HepG2 (cell line): ENCODE measurements around the gene CXCR5. TPM values are rescaled to one million over a fixed set of nuclear protein-coding genes. Genes with fewer than 3 reads are reported as not detected.

Experiments
- CEBPG ChIP-seq: IDR thresholded peaks from 2 replicates; pipeline ENCODE4 v1.6.1; 2016
- HOXD1 ChIP-seq: sonication (generic); formaldehyde crosslinking; IDR thresholded peaks from 2 replicates; pipeline ENCODE4 v1.5.0; 2020; ENCODE audit warnings: missing genetic modification reagents
- KDM4B ChIP-seq: sonication (generic); formaldehyde crosslinking; IDR thresholded peaks from 2 replicates; pipeline ENCODE4 v1.4.0; 2020; ENCODE audit warnings: missing genetic modification reagents
- MATR3 ChIP-seq: sonication (generic); formaldehyde crosslinking; IDR thresholded peaks from 2 replicates; pipeline ENCODE4 v1.4.0; 2020; ENCODE audit warnings: missing genetic modification reagents
- MTA3 ChIP-seq: sonication (generic); formaldehyde crosslinking; IDR thresholded peaks from 2 replicates; pipeline ENCODE4 v1.4.0; 2020; ENCODE audit warnings: missing genetic modification reagents
- PITX1 ChIP-seq: sonication (generic); formaldehyde crosslinking; IDR thresholded peaks from 2 replicates; pipeline ENCODE4 v1.5.1; 2020; ENCODE audit warnings: mild to moderate bottlenecking, missing genetic modification reagents
- PRMT3 ChIP-seq: sonication (generic); formaldehyde crosslinking; IDR thresholded peaks from 2 replicates; pipeline ENCODE4 v1.8.1; 2022; ENCODE audit warnings: low read depth, mild to moderate bottlenecking, moderate library complexity, missing genetic modification reagents, borderline replicate concordance
- RARG ChIP-seq: sonication (generic); formaldehyde crosslinking; IDR thresholded peaks from 2 replicates; pipeline ENCODE4 v1.4.0; 2020; ENCODE audit warnings: low read depth, mild to moderate bottlenecking, missing genetic modification reagents
- RFX5 ChIP-seq: IDR thresholded peaks from 2 replicates; pipeline ENCODE4 v1.6.1; 2011; ENCODE audit warnings: low read depth, low read length, improper control_type of control experiment
- SOX5 ChIP-seq: IDR thresholded peaks from 2 replicates; pipeline ENCODE4 v1.6.1; 2016; ENCODE audit warnings: borderline replicate concordance
- SRY ChIP-seq: sonication (generic); formaldehyde crosslinking; IDR thresholded peaks from 2 replicates; pipeline ENCODE4 v1.8.0; 2022; ENCODE audit warnings: mild to moderate bottlenecking, missing genetic modification reagents
- SYNCRIP ChIP-seq: fragments of 200-400 bp; formaldehyde crosslinking; IDR thresholded peaks from 2 replicates; pipeline ENCODE4 v1.6.1; 2018; ENCODE audit warnings: mild to moderate bottlenecking, low read depth, low read length; ENCODE audit not compliant: insufficient read depth
- TMF1 ChIP-seq: sonication (generic); formaldehyde crosslinking; IDR thresholded peaks from 2 replicates; pipeline ENCODE4 v1.8.1; 2022; ENCODE audit warnings: low read depth, missing genetic modification reagents
- ZFAT ChIP-seq: sonication (generic); formaldehyde crosslinking; conservative IDR thresholded peaks from 2 replicates; pipeline ENCODE4 v1.8.1; 2023; ENCODE audit warnings: missing genetic modification reagents, inconsistent platforms
- ZNF136 ChIP-seq: sonication (generic); formaldehyde crosslinking; IDR thresholded peaks from 2 replicates; pipeline ENCODE4 v1.8.1; 2022; ENCODE audit warnings: low read depth, mild to moderate bottlenecking, moderate library complexity, missing genetic modification reagents
- ZNF251 ChIP-seq: sonication (generic); formaldehyde crosslinking; IDR thresholded peaks from 2 replicates; pipeline ENCODE4 v1.9.0; 2021; ENCODE audit warnings: mild to moderate bottlenecking, missing genetic modification reagents
- ZNF296 ChIP-seq: sonication (generic); formaldehyde crosslinking; conservative IDR thresholded peaks from 2 replicates; pipeline ENCODE4 v1.5.0; 2020; ENCODE audit warnings: mild to moderate bottlenecking, missing genetic modification reagents
- ZNF629 ChIP-seq: sonication (generic); formaldehyde crosslinking; conservative IDR thresholded peaks from 2 replicates; pipeline ENCODE4 v1.5.0; 2020; ENCODE audit warnings: missing genetic modification reagents
- ZNF777 ChIP-seq: sonication (generic); formaldehyde crosslinking; IDR thresholded peaks from 2 replicates; pipeline ENCODE4 v1.4.0; 2020; ENCODE audit warnings: missing genetic modification reagents
- ZNF891 ChIP-seq: sonication (generic); formaldehyde crosslinking; IDR thresholded peaks from 2 replicates; pipeline ENCODE4 v1.5.0; 2020; ENCODE audit warnings: mild to moderate bottlenecking, missing genetic modification reagents
- ZSCAN22 ChIP-seq: sonication (generic); formaldehyde crosslinking; IDR thresholded peaks from 2 replicates; pipeline ENCODE4 v1.4.0; 2020; ENCODE audit warnings: mild to moderate bottlenecking, missing genetic modification reagents
- polyA plus RNA-seq, 8 experiments: library from polyadenylated mRNA; depleted of rRNA in 3 of 8; stranded (reverse) in 7 of 8; unstranded in 1 of 8; fragments of >200 nt; fragmentation: Illumina TruSeq in 4 of 8; extraction: Trizol in 4 of 8; gene quantifications; 2 replicates each; pipeline versions ENCODE4 v1.2.1 to v1.2.3, GENCODE V29; 2011 to 2016; ENCODE audit warnings: low read depth in 4 of 8, missing spikeins in 1 of 8, mixed read lengths in 1 of 8; ENCODE audit not compliant: insufficient read depth in 1 of 8
- total RNA-seq, 5 experiments: library from RNA; depleted of rRNA; stranded (reverse); fragments of >200 nt; fragmentation: Illumina TruSeq; extraction: Trizol; gene quantifications; 2 replicates each; pipeline ENCODE4 v1.2.3, GENCODE V29; 2016; ENCODE audit warnings: low read depth in 1 of 5
- TF ChIP-seq, protein P1 (sequence below): sonication (generic); formaldehyde crosslinking; conservative IDR thresholded peaks from 2 replicates; pipeline ENCODE4 v1.8.0; 2022; ENCODE audit warnings: mild to moderate bottlenecking, moderate library complexity, missing genetic modification reagents
- TF ChIP-seq, protein P2 (sequence below): sonication (generic); formaldehyde crosslinking; IDR thresholded peaks from 2 replicates; pipeline ENCODE4 v1.8.0; 2022; ENCODE audit warnings: mild to moderate bottlenecking, missing genetic modification reagents, borderline replicate concordance
- TF ChIP-seq, protein P3 (sequence below): sonication (generic); formaldehyde crosslinking; IDR thresholded peaks from 2 replicates; pipeline ENCODE4 v1.4.0; 2020; ENCODE audit warnings: missing genetic modification reagents, low read depth, mild to moderate bottlenecking, borderline replicate concordance
- TF ChIP-seq, protein P4 (sequence below): sonication (generic); formaldehyde crosslinking; IDR thresholded peaks from 2 replicates; pipeline ENCODE4 v1.4.0; 2020; ENCODE audit warnings: missing genetic modification reagents

Gene CXCR5
- total and polyA plus RNA-seq, 2 of the 13 experiments (the other 11 are each of a cell fraction or from before 2014, with no cell fraction given) = not detected

DNA sequence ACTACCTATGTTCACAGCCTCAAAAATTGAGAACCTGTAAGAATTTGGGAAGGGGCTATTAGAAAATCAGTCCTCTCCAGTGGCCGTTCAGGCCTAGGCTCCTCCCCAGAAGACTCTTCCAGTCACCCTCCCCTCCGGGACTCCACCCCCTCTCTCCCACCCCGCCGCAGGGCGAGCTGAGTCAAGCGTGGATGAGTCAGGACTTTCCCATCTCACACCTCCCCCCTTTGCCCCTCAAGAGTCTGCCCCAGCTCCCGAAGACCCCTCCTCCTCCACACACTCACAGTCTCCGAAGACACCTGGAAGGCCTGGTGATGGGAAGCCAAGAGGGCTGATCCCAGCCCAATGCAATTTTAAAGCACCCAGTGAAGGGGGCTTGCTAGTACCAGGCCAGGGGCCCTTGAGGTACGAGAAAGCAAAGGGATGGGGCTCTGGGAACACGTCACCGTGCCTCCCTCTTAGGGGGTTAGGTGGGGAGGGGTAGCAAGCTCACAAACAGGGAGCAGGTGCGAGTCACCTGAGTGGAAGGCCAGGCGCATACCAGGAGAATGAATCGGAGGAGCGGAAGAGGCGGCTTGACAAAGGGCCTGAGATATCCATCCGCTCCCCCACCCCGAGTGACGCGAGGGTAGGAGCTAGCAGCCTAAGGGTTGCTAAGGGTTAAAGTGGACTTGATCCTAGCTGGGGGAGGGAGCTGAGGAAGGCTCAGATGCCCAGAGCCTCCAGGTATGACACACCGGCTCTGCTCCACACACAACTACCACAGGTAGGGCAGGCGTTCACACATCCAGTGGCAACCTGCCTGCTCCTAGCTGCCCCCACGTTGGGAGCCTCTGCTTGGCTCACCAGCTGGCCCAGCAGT lies 28.4 kb downstream of the CXCR5 start (continued):
- TF ChIP-seq ZSCAN22 (CRISPR knock-in tag) (no peak), RFX5 (no peak), TMF1 (CRISPR knock-in tag) (no peak), PITX1 (no peak; the same call in 1 of the 2 replicates), SYNCRIP (no peak), ZNF629 (CRISPR knock-in tag) (no peak), ZNF296 (CRISPR knock-in tag) (no peak), RARG (CRISPR knock-in tag) (no peak), ZNF891 (CRISPR knock-in tag) (peak; percentile 50; the same call in 1 of the 2 replicates), MATR3 (CRISPR knock-in tag) (no peak), ZNF251 (CRISPR knock-in tag) (no peak), MTA3 (CRISPR knock-in tag) (no peak), SRY (CRISPR knock-in tag) (no peak), PRMT3 (CRISPR knock-in tag) (no peak), ZNF777 (CRISPR knock-in tag) (no peak), HOXD1 (CRISPR knock-in tag) (no peak), SOX5 (no peak; the same call in 1 of the 2 replicates), CEBPG (no peak), ZNF136 (CRISPR knock-in tag) (no peak), ZFAT (no peak), KDM4B (CRISPR knock-in tag) (0 out of 2 replicates have a peak, but pooled peaks have one; percentile 6)
- TF ChIP-seq, protein P1, sequence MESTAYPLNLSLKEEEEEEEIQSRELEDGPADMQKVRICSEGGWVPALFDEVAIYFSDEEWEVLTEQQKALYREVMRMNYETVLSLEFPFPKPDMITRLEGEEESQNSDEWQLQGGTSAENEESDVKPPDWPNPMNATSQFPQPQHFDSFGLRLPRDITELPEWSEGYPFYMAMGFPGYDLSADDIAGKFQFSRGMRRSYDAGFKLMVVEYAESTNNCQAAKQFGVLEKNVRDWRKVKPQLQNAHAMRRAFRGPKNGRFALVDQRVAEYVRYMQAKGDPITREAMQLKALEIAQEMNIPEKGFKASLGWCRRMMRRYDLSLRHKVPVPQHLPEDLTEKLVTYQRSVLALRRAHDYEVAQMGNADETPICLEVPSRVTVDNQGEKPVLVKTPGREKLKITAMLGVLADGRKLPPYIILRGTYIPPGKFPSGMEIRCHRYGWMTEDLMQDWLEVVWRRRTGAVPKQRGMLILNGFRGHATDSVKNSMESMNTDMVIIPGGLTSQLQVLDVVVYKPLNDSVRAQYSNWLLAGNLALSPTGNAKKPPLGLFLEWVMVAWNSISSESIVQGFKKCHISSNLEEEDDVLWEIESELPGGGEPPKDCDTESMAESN (CRISPR knock-in tag) = no peak
- TF ChIP-seq, protein P2, sequence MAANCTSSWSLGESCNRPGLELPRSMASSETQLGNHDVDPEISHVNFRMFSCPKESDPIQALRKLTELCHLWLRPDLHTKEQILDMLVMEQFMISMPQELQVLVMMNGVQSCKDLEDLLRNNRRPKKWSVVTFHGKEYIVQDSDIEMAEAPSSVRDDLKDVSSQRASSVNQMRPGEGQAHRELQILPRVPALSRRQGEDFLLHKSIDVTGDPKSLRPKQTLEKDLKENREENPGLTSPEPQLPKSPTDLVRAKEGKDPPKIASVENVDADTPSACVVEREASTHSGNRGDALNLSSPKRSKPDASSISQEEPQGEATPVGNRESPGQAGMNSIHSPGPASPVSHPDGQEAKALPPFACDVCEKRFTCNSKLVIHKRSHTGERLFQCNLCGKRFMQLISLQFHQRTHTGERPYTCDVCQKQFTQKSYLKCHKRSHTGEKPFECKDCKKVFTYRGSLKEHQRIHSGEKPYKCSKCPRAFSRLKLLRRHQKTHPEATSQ = no peak
- TF ChIP-seq, protein P3, sequence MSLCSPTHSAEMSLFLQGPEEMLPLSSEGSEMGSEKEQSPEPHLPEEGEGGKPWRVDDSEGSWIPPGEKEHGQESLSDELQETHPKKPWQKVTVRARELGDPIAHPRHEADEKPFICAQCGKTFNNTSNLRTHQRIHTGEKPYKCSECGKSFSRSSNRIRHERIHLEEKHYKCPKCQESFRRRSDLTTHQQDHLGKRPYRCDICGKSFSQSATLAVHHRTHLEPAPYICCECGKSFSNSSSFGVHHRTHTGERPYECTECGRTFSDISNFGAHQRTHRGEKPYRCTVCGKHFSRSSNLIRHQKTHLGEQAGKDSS (CRISPR knock-in tag) = no peak
- TF ChIP-seq, protein P4, sequence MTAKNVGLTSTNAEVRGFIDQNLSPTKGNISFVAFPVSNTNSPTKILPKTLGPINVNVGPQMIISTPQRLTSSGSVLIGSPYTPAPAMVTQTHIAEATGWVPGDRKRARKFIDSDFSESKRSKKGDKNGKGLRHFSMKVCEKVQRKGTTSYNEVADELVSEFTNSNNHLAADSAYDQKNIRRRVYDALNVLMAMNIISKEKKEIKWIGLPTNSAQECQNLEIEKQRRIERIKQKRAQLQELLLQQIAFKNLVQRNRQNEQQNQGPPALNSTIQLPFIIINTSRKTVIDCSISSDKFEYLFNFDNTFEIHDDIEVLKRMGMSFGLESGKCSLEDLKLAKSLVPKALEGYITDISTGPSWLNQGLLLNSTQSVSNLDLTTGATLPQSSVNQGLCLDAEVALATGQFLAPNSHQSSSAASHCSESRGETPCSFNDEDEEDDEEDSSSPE (CRISPR knock-in tag) = no peak
